HG02981 (cell line): ENCODE measurements around the gene HAUS7.

Experiments
- ATAC-seq: cut with Tn5 transposase; IDR thresholded peaks from one replicate; pipeline ENCODE4 v1.9.1; 2021; ENCODE audit warnings: mild to moderate bottlenecking, moderate library complexity; ENCODE audit not compliant: unreplicated experiment

The HAUS7 gene

GRCh38 chrX:153499876-153500275 is 29.5 kb upstream of the HAUS7 start:
- no peak for ATAC-seq

DNA sequence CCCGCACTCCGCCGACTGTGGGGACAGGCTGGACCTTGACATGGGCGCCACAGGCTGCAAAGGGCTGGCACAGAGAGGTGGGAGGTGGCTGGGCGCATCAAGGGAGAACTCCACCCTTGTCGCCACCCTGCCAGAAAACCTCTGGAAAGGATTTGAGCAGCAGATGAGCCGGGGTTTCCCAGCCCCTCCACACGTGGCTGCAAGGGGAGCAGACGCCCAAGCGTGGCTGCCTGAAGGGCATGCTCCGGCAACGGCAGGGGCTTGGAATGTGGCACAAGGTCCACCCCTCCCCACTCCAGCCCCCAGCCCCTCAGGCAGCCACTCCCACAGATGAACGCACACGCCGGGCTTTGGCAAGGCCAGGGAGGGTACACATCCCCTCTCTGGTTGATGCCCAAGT is 29.0 kb upstream of the HAUS7 start:
- no peak for ATAC-seq

DNA sequence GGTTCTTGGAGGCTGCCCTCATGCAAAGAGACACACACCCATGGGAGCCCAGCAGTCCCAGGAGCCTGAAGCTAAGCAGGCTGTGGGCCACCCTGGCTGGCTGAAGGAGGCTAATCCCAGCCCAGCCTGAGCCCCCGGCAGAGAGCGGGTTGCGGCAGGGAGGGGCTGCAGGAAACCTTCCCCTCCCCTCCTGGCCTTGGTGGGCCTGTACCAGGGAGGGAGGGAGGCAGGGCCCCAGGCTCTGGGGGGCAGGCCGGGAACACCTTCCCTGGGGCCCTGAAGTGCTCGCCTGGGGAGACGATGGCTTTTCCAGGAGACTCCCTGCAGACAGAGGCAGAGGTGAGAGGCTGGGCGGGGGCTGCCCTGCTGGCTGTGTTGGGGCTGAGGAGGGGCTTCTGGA is 28.1 kb upstream of the HAUS7 start:
- no peak for ATAC-seq

- no peak for ATAC-seq
These were observed 26.2 kb upstream of the HAUS7 start for GRCh38 chrX:153496590-153496959.

DNA sequence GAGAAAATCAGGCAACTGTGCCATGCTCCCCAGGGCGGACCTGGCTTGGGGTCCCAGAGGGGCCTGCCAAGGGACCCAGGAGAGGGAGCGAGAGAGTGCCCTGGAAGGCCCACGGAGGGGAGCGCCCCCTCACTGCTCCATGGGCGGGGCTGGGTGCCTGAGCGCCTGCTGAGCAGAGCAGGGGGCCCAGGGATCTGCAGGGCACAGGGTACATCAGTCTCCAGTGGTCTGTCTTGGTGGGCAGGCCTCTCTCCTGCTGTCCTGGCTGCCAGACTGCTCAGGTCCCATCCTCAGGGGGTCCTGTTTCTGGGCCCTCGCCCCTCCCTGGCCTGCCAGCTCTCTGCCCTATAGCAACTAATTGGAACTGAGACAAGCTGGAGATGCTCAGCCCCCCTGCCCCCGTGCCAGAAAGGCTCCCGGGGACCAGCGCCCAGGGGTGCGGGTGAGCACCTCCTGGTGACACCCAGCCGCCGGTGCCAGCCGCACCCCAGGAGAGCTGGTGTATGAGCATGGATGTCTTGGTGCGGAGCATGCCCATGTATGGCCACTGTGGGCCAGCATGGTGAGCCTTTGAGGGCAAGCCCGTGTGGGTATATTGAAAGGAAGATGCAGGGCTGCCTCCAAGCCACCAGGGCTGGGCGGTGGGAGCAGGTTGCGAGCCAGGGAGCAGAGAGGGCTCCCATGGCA is 25.7 kb upstream of the HAUS7 start:
- no peak for ATAC-seq

DNA sequence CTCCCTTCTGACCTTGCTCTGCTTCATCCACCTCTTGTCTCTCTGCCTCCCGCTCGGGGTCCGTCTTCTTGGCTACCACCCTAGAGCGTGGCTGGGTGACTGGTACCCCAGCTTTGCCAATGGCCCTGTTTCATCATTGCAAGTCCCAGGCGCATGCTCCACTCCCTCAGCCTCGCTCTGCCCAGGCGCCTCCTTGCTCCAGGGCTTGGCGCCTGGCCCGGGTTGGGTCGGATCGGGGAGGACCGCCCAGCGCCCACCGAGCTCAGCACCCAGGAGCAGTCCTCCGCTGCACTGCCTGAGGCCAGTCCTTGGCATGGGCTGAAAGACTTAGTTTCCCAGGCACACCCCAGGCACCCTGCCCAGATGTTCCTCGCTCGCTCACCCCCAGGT is 25.0 kb upstream of the HAUS7 start:
- no peak for ATAC-seq

DNA sequence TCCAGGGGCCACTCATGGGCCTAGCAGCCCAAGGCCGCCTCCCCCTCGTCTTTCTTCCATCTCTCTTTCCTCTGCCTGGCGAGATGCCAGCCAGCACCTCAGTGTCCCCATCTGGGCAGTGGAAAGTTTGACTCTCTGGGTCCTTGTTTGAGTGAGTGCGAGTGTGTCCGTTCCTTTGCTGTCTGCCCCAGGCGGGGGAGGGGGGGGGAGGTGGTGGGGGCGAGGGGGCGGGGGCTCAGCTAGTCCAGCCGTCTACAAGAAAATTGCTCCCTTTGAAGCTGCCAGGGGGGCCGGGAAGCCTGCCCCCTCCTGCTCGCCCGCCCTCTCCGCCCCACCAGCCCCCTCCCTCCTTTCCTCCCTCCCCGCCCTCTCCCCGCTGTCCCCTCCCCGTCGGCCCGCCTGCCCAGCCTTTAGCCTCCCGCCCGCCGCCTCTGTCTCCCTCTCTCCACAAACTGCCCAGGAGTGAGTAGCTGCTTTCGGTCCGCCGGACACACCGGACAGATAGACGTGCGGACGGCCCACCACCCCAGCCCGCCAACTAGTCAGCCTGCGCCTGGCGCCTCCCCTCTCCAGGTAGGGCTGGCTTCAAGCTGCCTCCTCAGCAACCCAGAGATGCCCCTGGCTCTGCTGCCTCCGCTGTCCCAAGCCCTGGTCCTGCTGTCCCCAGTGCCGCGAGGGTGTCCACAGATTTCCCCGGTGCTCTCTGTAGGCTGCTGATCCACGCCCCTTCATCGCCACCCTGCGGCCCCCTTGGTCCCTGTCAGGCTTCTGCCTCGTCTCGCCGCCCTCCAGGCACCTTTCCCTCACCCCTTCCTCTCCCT is 24.4 kb upstream of the HAUS7 start, which contains the start of gene BGN:
Gene BGN (plus strand): TSS at position 440 of the 821 bp plus-strand sequence. CDS start 9,652 bp downstream, outside the sequence.
- ATAC-seq = no peak

- ATAC-seq = no peak
These were observed 23.7 kb upstream of the HAUS7 start for GRCh38 chrX:153494061-153494460.

- ATAC-seq = no peak
These were observed 22.7 kb upstream of the HAUS7 start for GRCh38 chrX:153493085-153493484.

DNA sequence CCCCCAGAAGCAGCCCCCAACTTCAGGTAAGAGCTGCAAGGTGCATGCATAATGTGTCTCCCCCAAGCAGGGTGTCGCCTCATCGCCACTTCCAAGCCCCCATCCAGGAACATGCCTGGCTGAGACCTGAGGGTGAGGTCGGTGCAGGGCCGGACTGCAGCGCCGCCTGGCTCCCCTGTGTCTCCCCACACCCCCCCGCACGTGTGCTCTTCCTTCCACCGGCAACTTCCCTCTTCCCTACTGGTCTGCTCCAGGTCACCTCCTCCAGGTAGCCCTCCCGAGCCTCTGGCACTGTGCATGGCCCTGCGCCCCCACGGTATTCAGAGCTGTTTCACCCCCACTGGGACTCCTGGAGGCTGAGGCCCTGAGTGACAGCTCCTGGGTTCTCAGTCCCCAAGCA is 22.2 kb upstream of the HAUS7 start:
- no peak for ATAC-seq

DNA sequence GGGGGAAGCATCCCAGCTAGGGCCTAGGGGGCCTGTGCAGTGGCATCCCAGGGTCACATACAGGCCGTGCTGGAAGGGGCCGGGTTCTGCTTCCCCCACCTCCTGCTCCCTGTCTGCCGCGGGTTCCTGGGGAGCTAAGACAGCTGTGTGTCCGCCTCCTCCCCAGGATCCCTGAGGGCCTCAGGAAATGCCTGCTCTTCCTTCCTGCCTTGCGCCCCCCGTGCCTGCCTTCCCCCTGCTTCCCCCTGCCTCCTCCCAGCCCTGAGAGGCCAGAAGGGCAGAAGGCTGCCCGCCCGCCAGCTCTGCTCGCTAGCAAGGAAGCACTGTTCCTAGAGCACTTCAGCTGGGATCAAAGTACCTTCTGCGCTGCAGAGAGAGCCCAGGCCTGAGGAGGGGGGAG is 21.5 kb upstream of the HAUS7 start:
- ATAC-seq = no peak

GRCh38 chrX:153491351-153491914 is 21.1 kb upstream of the HAUS7 start:
- ATAC-seq = no peak

- no peak for ATAC-seq
These were observed 20.0 kb upstream of the HAUS7 start for GRCh38 chrX:153490217-153490930.

GRCh38 chrX:153488231-153488914 is 18.0 kb upstream of the HAUS7 start:
- no peak for ATAC-seq

- ATAC-seq = no peak
These were observed 17.3 kb upstream of the HAUS7 start for GRCh38 chrX:153487590-153488071.

DNA sequence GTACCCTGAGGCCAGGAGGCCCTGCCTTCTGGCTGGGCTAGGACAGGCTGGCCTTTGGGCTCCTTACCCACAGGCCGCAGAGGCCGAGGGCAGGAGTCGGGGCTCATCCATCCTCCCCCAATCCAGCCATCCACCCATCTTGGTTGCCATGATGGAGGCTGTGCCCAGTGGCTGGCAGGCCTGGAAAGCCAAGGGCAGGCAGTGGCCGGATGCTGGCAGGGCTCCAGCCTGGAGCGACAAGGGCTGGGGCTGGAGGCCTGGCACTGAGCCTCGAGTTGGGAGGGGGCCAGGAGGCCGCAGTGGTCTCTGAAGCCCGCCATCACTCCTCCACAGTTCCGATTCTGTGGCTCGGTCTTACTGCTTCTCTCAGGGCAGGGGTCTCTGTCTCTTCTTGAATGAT is 15.8 kb upstream of the HAUS7 start:
- ATAC-seq = no peak

GRCh38 chrX:153485396-153486080 is 15.2 kb upstream of the HAUS7 start:
- no peak for ATAC-seq

DNA sequence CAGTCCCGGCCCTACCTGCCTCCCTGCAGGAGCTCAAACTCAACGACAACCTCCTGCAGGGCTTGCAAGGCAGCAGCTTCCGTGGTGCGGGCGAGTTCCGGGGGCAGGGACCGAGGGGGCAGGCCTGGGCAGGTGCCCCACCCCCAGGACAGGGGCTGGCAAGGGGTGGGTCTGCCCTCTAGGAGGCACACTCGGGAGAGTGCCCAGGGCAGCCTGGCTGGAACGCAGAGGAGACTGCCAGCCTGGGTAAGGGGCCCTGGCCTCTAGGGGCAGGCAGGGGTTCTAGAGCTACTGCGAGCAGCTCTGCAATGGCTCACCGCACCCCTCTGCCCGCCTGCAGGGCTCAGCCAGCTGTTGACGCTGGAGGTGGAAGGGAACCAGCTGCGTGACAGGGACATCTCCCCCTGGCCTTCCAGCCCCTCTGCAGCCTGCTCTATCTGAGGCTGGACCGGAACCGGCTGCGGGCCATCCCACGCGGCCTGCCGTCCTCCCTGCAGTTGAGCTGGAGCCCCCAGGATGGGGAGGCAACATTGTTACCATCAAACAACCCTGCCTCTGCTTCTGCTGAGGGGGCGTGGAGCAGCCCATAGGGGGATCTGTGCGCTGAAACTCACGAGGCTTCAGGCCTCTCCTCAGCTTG is 12.1 kb upstream of the HAUS7 start:
- no peak for ATAC-seq

GRCh38 chrX:153481043-153481442 is 10.7 kb upstream of the HAUS7 start:
- ATAC-seq = no peak

GRCh38 chrX:153478746-153479145 is 8.4 kb upstream of the HAUS7 start:
- ATAC-seq = no peak
